MCF 10A (cell line): ENCODE results near the gene ARSD. TPM values are rescaled to one million over a fixed set of nuclear protein-coding genes. Genes with fewer than 3 reads are reported as not detected.
"Not testable (repeated sequence)": the region's sequence is repeated elsewhere in the genome, so short reads cannot be mapped to it uniquely, and the experiment has no call there.

Source experiments
- BruUV-seq: library from RNA; stranded (reverse); fragments of 400-500 nt; replicated peaks from 2 replicates; lab custom pipeline; 2021; lab: Mats Ljungman, UMichigan
- CTCF ChIA-PET: fragments of 300-600 bp; sonication (Branson Sonifier 250); formaldehyde crosslinking; extraction: SDS; loops from one replicate; lab custom pipeline; 2021; ENCODE audit warnings: antibody characterized with exemption, inconsistent platforms; lab: Yijun Ruan, JAX
- POLR2A ChIA-PET: fragments of 300-600, 350-650 bp; sonication (Branson Sonifier 250); formaldehyde crosslinking; extraction: SDS; loops from one replicate; lab custom pipeline; 2020; ENCODE audit warnings: antibody characterized with exemption, inconsistent platforms; lab: Yijun Ruan, JAX
- DNase-seq: peaks from one replicate; pipeline ENCODE4 v3.0.0-alpha.2; 2018; ENCODE audit not compliant: unreplicated experiment
- H3K27ac Mint-ChIP-seq: one replicate; pipeline ENCODE4 v1.8.0; 2022; ENCODE audit warnings: mild to moderate bottlenecking, low read depth, mixed read lengths; ENCODE audit not compliant: unreplicated experiment
- H3K27me3 Mint-ChIP-seq: one replicate; pipeline ENCODE4 v1.8.0; 2022; ENCODE audit warnings: mixed read lengths; ENCODE audit not compliant: insufficient read depth, unreplicated experiment
- H3K36me3 Mint-ChIP-seq: one replicate; pipeline ENCODE4 v1.8.0; 2022; ENCODE audit warnings: mild to moderate bottlenecking, moderate library complexity, mixed read lengths; ENCODE audit not compliant: insufficient read depth, unreplicated experiment
- H3K4me1 Mint-ChIP-seq: one replicate; pipeline ENCODE4 v1.8.0; 2022; ENCODE audit warnings: mixed read lengths; ENCODE audit not compliant: insufficient read depth, unreplicated experiment
- H3K4me3 Mint-ChIP-seq: one replicate; pipeline ENCODE4 v1.8.0; 2022; ENCODE audit warnings: mild to moderate bottlenecking, moderate library complexity, mixed read lengths; ENCODE audit not compliant: unreplicated experiment
- H3K9me3 Mint-ChIP-seq: one replicate; pipeline ENCODE4 v1.8.0; 2022; ENCODE audit warnings: mixed read lengths; ENCODE audit not compliant: unreplicated experiment
- CTCF ChIP-seq: fragments of 200-600 bp; IDR thresholded peaks from one replicate; pipeline ENCODE4 v1.8.0; 2022; ENCODE audit warnings: antibody characterized with exemption, mild to moderate bottlenecking; ENCODE audit not compliant: unreplicated experiment
- intact Hi-C: fragments of 100-400 bp; cut with micrococcal nuclease; formaldehyde crosslinking; loops from 2 replicates; pipeline ENCODE4 v1.14.1; 2022
- total RNA-seq: library from RNA; stranded (reverse); gene quantifications from 2 replicates; pipeline ENCODE4 v1.2.3, GENCODE V29; 2022

ARSD gene
- total RNA-seq, 1 experiment from 2014 or later = 21.5 TPM

DNA sequence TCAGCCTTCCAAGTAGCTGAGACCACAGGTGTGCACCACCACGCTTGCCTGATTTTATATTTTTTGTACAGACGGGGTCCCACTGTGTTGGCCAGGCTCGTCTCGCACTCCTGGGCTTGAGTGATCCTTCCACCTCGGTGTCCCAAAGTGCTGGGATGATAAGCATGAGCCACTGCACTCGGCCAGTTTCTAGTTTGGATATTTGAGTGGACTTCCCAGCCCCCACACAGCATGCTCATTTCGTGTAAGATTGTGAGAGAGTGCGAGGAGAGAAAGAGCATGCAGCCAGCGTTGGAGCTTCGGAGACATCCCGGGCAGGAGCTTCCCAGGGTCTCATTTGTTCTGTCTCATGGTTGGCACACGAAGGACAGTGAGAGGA, 31.8 kb downstream of the ARSD start:
- no peak for DNase-seq
- Mint-ChIP-seq H3K4me1 (peaks cover 14% of the 10 kb centered on the region), H3K27ac (no peak overlapping the region), H3K36me3 (no peaks in the 10 kb centered on the region), H3K27me3 (peaks cover 3% of the 10 kb centered on the region), H3K9me3 (peaks cover 1% of the 10 kb centered on the region), H3K4me3 (no peak overlapping the region)
- no TSS peak for BruUV-seq
- intact Hi-C loops = no loop called here
- TF ChIP-seq CTCF = no peak
- POLR2A ChIA-PET = no interaction called here
- CTCF ChIA-PET = interaction anchor here (1.0 kb wide), 1 partner anchor 16 kb away, joined by 3 read pairs; no protein-coding TSS in a partner anchor

GRCh38 chrX:2894885-2895292, 34.2 kb downstream of the ARSD start:
- no peak overlapping the region for H3K27ac Mint-ChIP-seq
- H3K9me3 Mint-ChIP-seq = no peaks in the 10 kb centered on the region
- no peak overlapping the region for H3K4me3 Mint-ChIP-seq
- POLR2A ChIA-PET = interaction anchor here (0.6 kb wide), 1 partner anchor 286 kb away, joined by 3 read pairs; no protein-coding TSS in a partner anchor
- intact Hi-C loops = no loop called here
- no peak for TF ChIP-seq CTCF
- no TSS peak for BruUV-seq
- H3K27me3 Mint-ChIP-seq = no peaks in the 10 kb centered on the region
- peak; percentile 27 for DNase-seq
- H3K4me1 Mint-ChIP-seq = peaks cover 14% of the 10 kb centered on the region
- no peaks in the 10 kb centered on the region for H3K36me3 Mint-ChIP-seq
- CTCF ChIA-PET = interaction anchor here (0.6 to 0.8 kb wide), 2 partner anchors 140 to 770 kb away, joined by 3 to 4 read pairs; no protein-coding TSS in a partner anchor

DNA sequence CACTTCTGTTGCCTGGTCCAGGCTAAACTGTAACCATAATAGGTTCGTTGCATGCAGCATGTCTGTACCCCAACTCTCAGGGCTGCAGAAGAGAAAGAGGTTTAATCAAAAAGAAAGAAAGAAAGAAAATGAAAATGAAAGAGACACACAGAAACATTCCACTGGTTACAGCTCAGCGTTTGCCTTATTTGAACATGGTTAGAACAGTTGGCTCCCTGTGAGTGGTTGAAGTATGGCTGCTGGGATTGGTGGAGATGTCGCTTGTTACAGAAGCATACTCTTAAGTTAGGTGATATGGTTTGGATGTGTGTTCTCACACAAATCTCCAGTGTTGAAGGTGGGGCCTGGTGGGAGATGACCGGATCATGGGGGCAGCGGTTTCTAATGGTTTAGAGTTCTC, 36.3 kb downstream of the ARSD start:
- H3K4me3 Mint-ChIP-seq = no peak overlapping the region
- no peak for TF ChIP-seq CTCF
- ChIA-PET POLR2A (no interaction called here), CTCF (interaction anchor here (0.6 kb wide), 1 partner anchor 73 kb away, joined by 3 read pairs; no protein-coding TSS in a partner anchor)
- H3K36me3 Mint-ChIP-seq = no peaks in the 10 kb centered on the region
- H3K4me1 Mint-ChIP-seq = peaks cover 18% of the 10 kb centered on the region
- DNase-seq = no peak
- no peaks in the 10 kb centered on the region for H3K27me3 Mint-ChIP-seq
- no peak overlapping the region for H3K27ac Mint-ChIP-seq
- intact Hi-C loops = no loop called here
- BruUV-seq = no TSS peak
- no peaks in the 10 kb centered on the region for H3K9me3 Mint-ChIP-seq

- H3K36me3 Mint-ChIP-seq, POLR2A ChIA-PET, DNase-seq, H3K9me3 Mint-ChIP-seq, H3K27ac Mint-ChIP-seq, BruUV-seq, intact Hi-C loops, H3K4me1 Mint-ChIP-seq, H3K27me3 Mint-ChIP-seq: not testable (repeated sequence)
- CTCF ChIA-PET = interaction anchor here (0.7 kb wide), 1 partner anchor 39 kb away, joined by 3 read pairs; no protein-coding TSS in a partner anchor
- peak overlapping the region; percentile 68 for H3K4me3 Mint-ChIP-seq
Measured at GRCh38 chrX:2890536-2891460, 38.3 kb downstream of the ARSD start.
